GM12892 (cell line): Measurements from ENCODE around the gene ARSK.

Source experiments
- DNase-seq: peaks from one replicate; pipeline ENCODE4 v3.0.0; 2011; ENCODE audit not compliant: insufficient read length
- FAIRE-seq: peaks from 2 replicates; lab custom pipeline; 2011; peaks lifted over from hg19 to GRCh38; lab: Jason Lieb, UNC
- POLR2A ChIP-seq: IDR thresholded peaks from 2 replicates; pipeline ENCODE4 v1.6.1; 2011; ENCODE audit warnings: low read depth, low read length, control low read depth
- POLR2AphosphoS5 ChIP-seq: IDR thresholded peaks from 2 replicates; pipeline ENCODE4 v1.6.1; 2011; ENCODE audit warnings: low read depth, low read length, control low read depth
- TAF1 ChIP-seq: IDR thresholded peaks from 2 replicates; pipeline ENCODE4 v1.6.1; 2011; ENCODE audit warnings: low read depth, mild to moderate bottlenecking, control low read depth, low read length, borderline replicate concordance

Gene ARSK

DNA sequence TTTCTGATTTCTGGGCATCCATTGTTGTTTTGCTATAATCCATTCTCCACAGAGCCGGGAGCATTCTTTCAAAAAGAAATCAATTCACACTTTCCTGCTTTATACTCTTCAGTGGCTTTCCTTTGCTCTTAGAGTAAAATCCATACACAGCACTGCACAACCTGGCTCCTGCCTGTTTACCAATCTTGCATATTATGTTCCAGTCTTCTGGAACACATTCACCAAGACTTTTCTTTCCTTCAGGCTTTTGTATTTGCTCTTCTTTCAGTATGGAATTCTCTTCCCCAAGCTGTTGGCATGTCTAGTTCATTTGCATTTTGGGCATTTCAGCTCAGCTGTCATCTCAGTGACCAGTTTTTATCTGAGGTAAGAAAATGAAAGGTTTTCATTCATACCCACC is 97.9 kb downstream of the ARSK start:
- DNase-seq (no peak), FAIRE-seq (no peak)
- no peak for TF ChIP-seq POLR2A
- no peak for TF ChIP-seq TAF1
- no peak for TF ChIP-seq POLR2AphosphoS5

DNA sequence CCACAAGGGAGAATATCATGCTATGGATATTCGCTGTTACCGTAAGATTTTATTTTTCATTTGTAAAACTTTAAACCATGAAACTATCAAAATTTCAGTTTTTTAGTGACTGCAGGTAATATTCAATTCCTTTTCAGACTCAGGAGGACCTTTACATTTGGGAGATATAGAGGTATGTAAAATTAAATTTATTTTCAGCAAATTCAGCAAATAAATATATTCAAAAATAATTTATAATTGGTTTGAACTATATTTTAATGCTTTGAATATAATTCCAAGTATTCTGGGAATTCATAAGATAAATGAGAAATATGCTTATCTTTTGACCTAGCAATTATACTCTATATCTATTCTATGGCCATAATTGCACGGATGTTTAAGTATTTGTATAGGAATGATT is 99.3 kb downstream of the ARSK start:
- DNase-seq: no peak
- FAIRE-seq: no peak
- TF ChIP-seq POLR2AphosphoS5 (no peak), TAF1 (no peak), POLR2A (no peak)
